ENCODE results near the gene CCDC9B.
A peak's percentile ranks its signal among the peaks of the same experiment; 100 is the strongest.

DNA sequence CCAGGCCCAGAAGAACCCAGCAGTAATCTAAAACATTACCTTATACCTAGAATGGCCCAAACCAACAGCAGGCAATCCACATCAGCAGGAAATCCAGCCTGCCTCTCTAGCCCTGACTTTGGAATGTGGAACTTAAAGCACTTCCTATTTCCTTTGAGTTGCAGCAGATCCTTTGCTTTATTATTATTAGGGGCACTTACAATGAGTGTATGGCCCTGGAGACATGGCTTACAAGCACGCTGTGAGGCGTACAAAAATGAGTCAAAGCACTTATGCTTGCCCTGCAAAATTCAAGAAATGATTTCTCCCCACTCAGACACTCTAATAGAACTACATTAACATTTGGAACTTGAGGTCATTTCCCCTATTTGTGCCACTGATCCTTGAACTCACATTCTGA, 32.2 kb upstream of the CCDC9B start:
- TF ChIP-seq POLR2A (IDR thresholded peaks at IDR 0.05; ENCODE audit: low read depth, low read length) (no peak), CTCF (conservative IDR thresholded peaks at IDR 0.05; ENCODE audit: low read depth, low read length) (no peak), FOS (IDR thresholded peaks at IDR 0.05; ENCODE audit: low read depth, low read length) (no peak), MAFK (IDR thresholded peaks at IDR 0.05; ENCODE audit: low read depth, low read length) (peak; percentile 18; the same call in 1 of the 2 replicates), CEBPB (IDR thresholded peaks at IDR 0.05; ENCODE audit: low read depth, low read length) (no peak), RFX5 (IDR thresholded peaks at IDR 0.05; ENCODE audit: low read depth, low read length) (no peak), RAD21 (IDR thresholded peaks at IDR 0.05; ENCODE audit: low read length) (no peak), RCOR1 (IDR thresholded peaks at IDR 0.05; ENCODE audit: insufficient replicate concordance, low read length) (no peak), MXI1 (IDR thresholded peaks at IDR 0.05; ENCODE audit: borderline replicate concordance, low read depth, low read length) (no peak)

All from IMR-90 (cell line).